ENCODE data around the gene ITGA3. TPM values are rescaled to one million over a fixed set of nuclear protein-coding genes. Genes with fewer than 3 reads are reported as not detected.

Gene ITGA3
- polyA plus RNA-seq, 2 donors, result 38.3 to 41.8 TPM

DNA sequence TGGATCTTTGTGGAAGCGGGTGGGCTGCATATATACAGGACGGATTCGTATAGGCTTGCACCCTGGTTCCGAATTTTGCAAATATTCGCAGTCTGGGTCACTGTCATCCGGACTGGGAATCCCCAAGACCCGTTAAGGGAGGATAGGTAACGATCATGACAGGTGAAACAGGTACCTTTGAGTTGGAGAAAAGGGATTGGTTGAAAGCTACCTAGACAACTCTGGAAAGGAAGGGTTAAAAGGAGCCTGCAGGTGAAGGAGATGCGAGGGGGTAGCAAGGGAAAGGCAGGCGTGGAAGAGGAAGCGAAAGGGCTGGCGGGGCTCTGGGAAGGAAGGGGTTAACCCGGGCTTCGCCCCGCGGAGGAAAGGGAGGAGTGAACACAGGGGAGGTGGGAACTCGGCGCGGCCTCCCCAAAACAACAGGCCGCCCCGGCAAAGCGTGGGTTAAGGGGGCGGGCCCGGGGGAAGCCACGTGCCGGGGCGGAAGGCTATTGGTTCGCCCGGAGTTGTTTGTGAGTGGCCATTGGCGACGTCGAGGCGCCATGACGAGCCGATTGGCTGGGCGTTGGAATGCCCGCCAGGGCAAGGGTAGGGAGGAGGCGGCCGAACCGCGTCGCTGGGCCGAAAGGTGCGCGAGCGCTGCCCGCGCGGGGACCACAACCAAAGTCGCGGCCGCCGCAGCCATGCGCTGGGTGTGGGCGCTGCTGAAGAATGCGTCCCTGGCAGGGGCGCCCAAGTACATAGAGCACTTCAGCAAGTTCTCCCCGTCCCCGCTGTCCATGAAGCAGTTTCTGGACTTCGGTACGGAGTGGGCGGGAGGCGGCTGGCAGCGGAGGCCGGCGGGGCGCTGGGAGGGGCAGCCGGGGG, 39.1 kb downstream of the ITGA3 start, which contains the start of gene PDK2:
Gene PDK2, plus strand, starts transcription at position 599 of the 867 bp plus-strand sequence. Its CDS starts 85 bp downstream, at position 684.
- Histone ChIP-seq H3K4me3 (ENCODE audit: low read depth in 1 of 2, low read length in 2 of 2) (peak within 1 kb of the TSS; percentile 81 to 83), H3K27me3 (ENCODE audit: control insufficient read depth in 1 of 2, insufficient read depth in 2 of 2, low read length in 2 of 2) (no peaks in the 10 kb centered on the region), H3K36me3 (ENCODE audit: control insufficient read depth in 2 of 2, insufficient read depth in 2 of 2, low read length in 1 of 2) (peaks cover 0 to 11% of the 10 kb centered on the region in 2 donors), H3K27ac (ENCODE audit: low read depth in 2 of 2, low read length in 1 of 2) (peak within 1 kb of the TSS; percentile 77 to 79), H3K9me3 (ENCODE audit: control insufficient read depth in 2 of 2, insufficient read depth in 1 of 2, low read depth in 1 of 2, low read length in 1 of 2) (no peaks in the 10 kb centered on the region), H3K4me1 (ENCODE audit: control insufficient read depth in 2 of 2, insufficient read depth in 2 of 2, low read length in 1 of 2) (peaks cover 8 to 16% of the 10 kb centered on the region in 2 donors)
- WGBS, 2 donors, result 1% methylated on average over 68 of the region's 68 CpGs

DNA sequence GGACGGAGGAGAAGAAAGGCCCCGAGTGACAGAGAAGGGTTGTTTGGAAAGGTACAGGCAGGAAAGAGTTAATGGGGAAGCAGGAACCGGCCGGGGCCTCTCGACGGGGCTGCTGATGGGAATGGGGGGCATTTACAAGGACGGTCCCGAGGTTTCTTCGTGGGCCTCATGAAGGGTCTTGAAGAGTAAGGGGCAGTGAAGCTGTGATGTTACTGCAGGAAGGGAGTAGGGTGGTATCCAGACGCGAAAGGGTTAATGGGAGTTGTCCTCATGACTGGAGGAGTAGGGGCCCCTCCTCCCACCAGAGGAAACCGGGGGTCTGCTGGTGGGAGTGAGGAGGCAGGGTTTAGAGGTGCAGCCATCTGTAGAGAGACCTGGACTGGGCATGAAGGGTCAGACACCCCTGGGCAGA, 39.7 kb downstream of the ITGA3 start:
- 1% methylated on average over 12 of the region's 12 CpGs for WGBS, 2 donors

GRCh38 chr17:50096092-50096491, 40.2 kb downstream of the ITGA3 start:
- H3K4me3 ChIP-seq (ENCODE audit: low read depth in 1 of 2, low read length in 2 of 2), result peak overlapping the region; percentile 81 to 83
- 18 to 23% methylated on average over 6 of the region's 6 CpGs for WGBS, 2 donors
- no peaks in the 10 kb centered on the region for H3K27me3 ChIP-seq (ENCODE audit: control insufficient read depth in 1 of 2, insufficient read depth in 2 of 2, low read length in 2 of 2)
- H3K4me1 ChIP-seq (ENCODE audit: control insufficient read depth in 2 of 2, insufficient read depth in 2 of 2, low read length in 1 of 2), result peaks cover 8 to 20% of the 10 kb centered on the region in 2 donors
- no peaks in the 10 kb centered on the region for H3K9me3 ChIP-seq (ENCODE audit: control insufficient read depth in 2 of 2, insufficient read depth in 1 of 2, low read depth in 1 of 2, low read length in 1 of 2)
- H3K27ac ChIP-seq (ENCODE audit: low read depth in 2 of 2, low read length in 1 of 2), result peak overlapping the region; percentile 2 to 65
- peaks cover 2 to 9% of the 10 kb centered on the region in 2 donors for H3K36me3 ChIP-seq (ENCODE audit: control insufficient read depth in 2 of 2, insufficient read depth in 2 of 2, low read length in 1 of 2)

More for the DNA sequence above, 39.7 kb downstream of the ITGA3 start:
- no peaks in the 10 kb centered on the region for H3K27me3 ChIP-seq (ENCODE audit: control insufficient read depth in 1 of 2, insufficient read depth in 2 of 2, low read length in 2 of 2)
- H3K4me1 ChIP-seq (ENCODE audit: control insufficient read depth in 2 of 2, insufficient read depth in 2 of 2, low read length in 1 of 2), result peaks cover 8 to 16% of the 10 kb centered on the region in 2 donors
- H3K36me3 ChIP-seq (ENCODE audit: control insufficient read depth in 2 of 2, insufficient read depth in 2 of 2, low read length in 1 of 2), result peaks cover 2 to 9% of the 10 kb centered on the region in 2 donors
- H3K27ac ChIP-seq (ENCODE audit: low read depth in 2 of 2, low read length in 1 of 2), result peak overlapping the region; percentile 65 to 77
- peak overlapping the region; percentile 81 to 83 for H3K4me3 ChIP-seq (ENCODE audit: low read depth in 1 of 2, low read length in 2 of 2)
- H3K9me3 ChIP-seq (ENCODE audit: control insufficient read depth in 2 of 2, insufficient read depth in 1 of 2, low read depth in 1 of 2, low read length in 1 of 2), result no peaks in the 10 kb centered on the region

GRCh38 chr17:50096758-50097157, 40.8 kb downstream of the ITGA3 start:
- no peaks in the 10 kb centered on the region for H3K9me3 ChIP-seq (ENCODE audit: control insufficient read depth in 2 of 2, insufficient read depth in 1 of 2, low read depth in 1 of 2, low read length in 1 of 2)
- no peak overlapping the region for H3K4me3 ChIP-seq (ENCODE audit: low read depth in 1 of 2, low read length in 2 of 2)
- H3K4me1 ChIP-seq (ENCODE audit: control insufficient read depth in 2 of 2, insufficient read depth in 2 of 2, low read length in 1 of 2), result peaks cover 14 to 26% of the 10 kb centered on the region in 2 donors
- whole genome bisulfite sequencing, 2 donors, result 58 to 81% methylated on average over 3 of the region's 3 CpGs
- H3K36me3 ChIP-seq (ENCODE audit: control insufficient read depth in 2 of 2, insufficient read depth in 2 of 2, low read length in 1 of 2), result peaks cover 2 to 9% of the 10 kb centered on the region in 2 donors
- H3K27me3 ChIP-seq (ENCODE audit: control insufficient read depth in 1 of 2, insufficient read depth in 2 of 2, low read length in 2 of 2), result no peaks in the 10 kb centered on the region
- H3K27ac ChIP-seq (ENCODE audit: low read depth in 2 of 2, low read length in 1 of 2), result no peak overlapping the region

DNA sequence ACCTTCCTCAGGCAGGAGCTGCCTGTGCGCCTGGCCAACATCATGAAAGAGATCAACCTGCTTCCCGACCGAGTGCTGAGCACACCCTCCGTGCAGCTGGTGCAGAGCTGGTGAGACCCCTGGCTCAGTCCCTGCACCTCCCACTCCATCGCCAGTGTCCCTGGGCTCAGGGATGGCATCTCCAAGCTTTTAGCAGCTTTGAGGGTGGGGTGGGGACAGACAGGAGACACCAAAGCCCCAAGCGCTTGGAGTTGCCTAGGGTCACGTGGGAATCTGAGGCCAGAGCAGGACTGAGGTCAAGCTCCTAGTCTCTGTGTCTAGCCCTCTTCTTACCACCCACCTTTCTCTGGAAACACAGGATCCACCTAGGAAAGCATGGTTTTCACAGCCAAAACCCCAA, 41.5 kb downstream of the ITGA3 start:
- Histone ChIP-seq H3K4me1 (ENCODE audit: control insufficient read depth in 2 of 2, insufficient read depth in 2 of 2, low read length in 1 of 2) (peaks cover 20 to 33% of the 10 kb centered on the region in 2 donors), H3K27me3 (ENCODE audit: control insufficient read depth in 1 of 2, insufficient read depth in 2 of 2, low read length in 2 of 2) (no peaks in the 10 kb centered on the region), H3K4me3 (ENCODE audit: low read depth in 1 of 2, low read length in 2 of 2) (no peak overlapping the region), H3K9me3 (ENCODE audit: control insufficient read depth in 2 of 2, insufficient read depth in 1 of 2, low read depth in 1 of 2, low read length in 1 of 2) (no peaks in the 10 kb centered on the region), H3K36me3 (ENCODE audit: control insufficient read depth in 2 of 2, insufficient read depth in 2 of 2, low read length in 1 of 2) (peaks cover 2 to 9% of the 10 kb centered on the region in 2 donors), H3K27ac (ENCODE audit: low read depth in 2 of 2, low read length in 1 of 2) (no peak overlapping the region)
- 72 to 76% methylated on average over 7 of the region's 7 CpGs for WGBS, 2 donors

DNA sequence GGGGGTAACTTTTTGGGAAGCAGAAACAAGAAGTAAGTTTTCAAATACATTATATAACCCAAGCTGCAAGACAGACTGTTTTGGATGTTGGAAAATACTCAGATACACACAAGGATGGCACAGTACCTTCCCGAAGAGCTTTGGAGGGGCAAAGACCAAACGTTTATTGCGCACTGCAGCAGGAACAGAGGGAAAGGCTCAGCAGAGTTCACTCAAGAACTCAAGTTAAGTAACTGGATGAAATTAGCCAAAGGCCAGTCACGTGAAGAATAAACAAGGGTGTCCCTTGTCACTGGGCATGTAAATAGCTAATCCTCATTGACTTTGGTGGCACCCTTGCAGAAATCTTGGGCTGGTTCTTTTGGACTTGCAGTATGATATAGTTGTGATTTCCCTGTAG, 42.0 kb downstream of the ITGA3 start:
- 75 to 82% methylated on average over 4 of the region's 4 CpGs for WGBS, 2 donors

GRCh38 chr17:50098583-50098982, 42.7 kb downstream of the ITGA3 start:
- no peak overlapping the region for H3K4me3 ChIP-seq (ENCODE audit: low read depth in 1 of 2, low read length in 2 of 2)
- H3K4me1 ChIP-seq (ENCODE audit: control insufficient read depth in 2 of 2, insufficient read depth in 2 of 2, low read length in 1 of 2), result peaks cover 20 to 37% of the 10 kb centered on the region in 2 donors
- H3K27ac ChIP-seq (ENCODE audit: low read depth in 2 of 2, low read length in 1 of 2), result no peak overlapping the region
- peaks cover 2 to 12% of the 10 kb centered on the region in 2 donors for H3K36me3 ChIP-seq (ENCODE audit: control insufficient read depth in 2 of 2, insufficient read depth in 2 of 2, low read length in 1 of 2)
- no peaks in the 10 kb centered on the region for H3K27me3 ChIP-seq (ENCODE audit: control insufficient read depth in 1 of 2, insufficient read depth in 2 of 2, low read length in 2 of 2)
- no peaks in the 10 kb centered on the region for H3K9me3 ChIP-seq (ENCODE audit: control insufficient read depth in 2 of 2, insufficient read depth in 1 of 2, low read depth in 1 of 2, low read length in 1 of 2)
- 75 to 80% methylated on average over 4 of the region's 4 CpGs for WGBS, 2 donors

More for the DNA sequence above, 42.0 kb downstream of the ITGA3 start:
- no peak overlapping the region for H3K27ac ChIP-seq (ENCODE audit: low read depth in 2 of 2, low read length in 1 of 2)
- peaks cover 20 to 36% of the 10 kb centered on the region in 2 donors for H3K4me1 ChIP-seq (ENCODE audit: control insufficient read depth in 2 of 2, insufficient read depth in 2 of 2, low read length in 1 of 2)
- H3K9me3 ChIP-seq (ENCODE audit: control insufficient read depth in 2 of 2, insufficient read depth in 1 of 2, low read depth in 1 of 2, low read length in 1 of 2), result no peaks in the 10 kb centered on the region
- peaks cover 2 to 9% of the 10 kb centered on the region in 2 donors for H3K36me3 ChIP-seq (ENCODE audit: control insufficient read depth in 2 of 2, insufficient read depth in 2 of 2, low read length in 1 of 2)
- no peak overlapping the region for H3K4me3 ChIP-seq (ENCODE audit: low read depth in 1 of 2, low read length in 2 of 2)
- no peaks in the 10 kb centered on the region for H3K27me3 ChIP-seq (ENCODE audit: control insufficient read depth in 1 of 2, insufficient read depth in 2 of 2, low read length in 2 of 2)

- Histone ChIP-seq H3K27ac (ENCODE audit: low read depth in 2 of 2, low read length in 1 of 2) (no peak overlapping the region), H3K4me3 (ENCODE audit: low read depth in 1 of 2, low read length in 2 of 2) (no peak overlapping the region), H3K36me3 (ENCODE audit: control insufficient read depth in 2 of 2, insufficient read depth in 2 of 2, low read length in 1 of 2) (peaks cover 2 to 12% of the 10 kb centered on the region in 2 donors), H3K4me1 (ENCODE audit: control insufficient read depth in 2 of 2, insufficient read depth in 2 of 2, low read length in 1 of 2) (peaks cover 20 to 37% of the 10 kb centered on the region in 2 donors), H3K27me3 (ENCODE audit: control insufficient read depth in 1 of 2, insufficient read depth in 2 of 2, low read length in 2 of 2) (no peaks in the 10 kb centered on the region), H3K9me3 (ENCODE audit: control insufficient read depth in 2 of 2, insufficient read depth in 1 of 2, low read depth in 1 of 2, low read length in 1 of 2) (no peaks in the 10 kb centered on the region)
- WGBS, 2 donors, result 74 to 79% methylated on average over 5 of the region's 5 CpGs
These were observed 43.1 kb downstream of the ITGA3 start for GRCh38 chr17:50099003-50099402.

- H3K4me1 ChIP-seq (ENCODE audit: control insufficient read depth in 2 of 2, insufficient read depth in 2 of 2, low read length in 1 of 2), result peaks cover 21 to 37% of the 10 kb centered on the region in 2 donors
- no peaks in the 10 kb centered on the region for H3K9me3 ChIP-seq (ENCODE audit: control insufficient read depth in 2 of 2, insufficient read depth in 1 of 2, low read depth in 1 of 2, low read length in 1 of 2)
- H3K27me3 ChIP-seq (ENCODE audit: control insufficient read depth in 1 of 2, insufficient read depth in 2 of 2, low read length in 2 of 2), result no peaks in the 10 kb centered on the region
- whole genome bisulfite sequencing, 2 donors, result 55 to 57% methylated on average over 5 of the region's 5 CpGs
- H3K36me3 ChIP-seq (ENCODE audit: control insufficient read depth in 2 of 2, insufficient read depth in 2 of 2, low read length in 1 of 2), result peaks cover 2 to 14% of the 10 kb centered on the region in 2 donors
- H3K27ac ChIP-seq (ENCODE audit: low read depth in 2 of 2, low read length in 1 of 2), result peak overlapping the region; percentile 6 to 30
- H3K4me3 ChIP-seq (ENCODE audit: low read depth in 1 of 2, low read length in 2 of 2), result no peak overlapping the region
These were observed 44.6 kb downstream of the ITGA3 start for GRCh38 chr17:50100480-50100883.
